ENCODE data around the gene ZCCHC24. TPM values are rescaled to one million over a fixed set of nuclear protein-coding genes. Genes with fewer than 3 reads are reported as not detected.

ZCCHC24 gene
- total and polyA plus RNA-seq, 4 donors, result 7.8 to 23.9 (median 14.8) TPM

DNA sequence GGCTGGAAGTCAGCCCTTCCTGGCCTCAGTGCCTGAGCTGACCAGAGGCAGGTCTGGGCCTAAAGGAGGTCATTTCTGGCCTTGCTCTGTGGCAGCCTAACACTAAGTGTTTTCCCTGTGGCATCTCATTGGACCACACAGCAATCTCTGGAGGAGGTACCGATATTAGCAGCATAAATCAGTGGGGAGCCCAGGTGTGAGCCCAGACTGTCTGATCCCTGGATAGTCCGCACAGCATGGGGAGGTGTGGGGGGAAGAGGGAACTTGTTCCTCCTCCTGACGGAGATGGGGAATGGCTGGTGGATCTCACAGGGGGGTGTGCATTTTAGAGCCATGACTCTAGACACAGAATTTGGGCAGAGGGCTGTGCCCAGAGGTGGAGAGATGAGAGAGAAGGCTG, 109.1 kb downstream of the ZCCHC24 start:
- H3K9ac ChIP-seq (ENCODE audit: low read depth in 1 of 2, low read length in 2 of 2), result no peak overlapping the region

GRCh38 chr10:79335470-79336235, 109.8 kb downstream of the ZCCHC24 start:
- H3K9ac ChIP-seq (ENCODE audit: low read depth in 1 of 2, low read length in 2 of 2), result no peak overlapping the region
- WGBS, result 38% methylated on average over 13 of the region's 13 CpGs
- TF ChIP-seq ATF3 (IDR thresholded peaks at IDR 0.05) (no peak), TAF1 (conservative IDR thresholded peaks at IDR 0.05) (no peak), NR2F2 (IDR thresholded peaks at IDR 0.05) (peak; percentile 94), MAX (IDR thresholded peaks at IDR 0.05) (no peak), RXRA (IDR thresholded peaks at IDR 0.05) (peak; percentile 98 to 99), FOXA1 (IDR thresholded peaks at IDR 0.05) (peak; percentile 52), SP1 (IDR thresholded peaks at IDR 0.05) (peak; percentile 85), YY1 (IDR thresholded peaks at IDR 0.05) (no peak), CTCF (IDR thresholded peaks at IDR 0.05; ENCODE audit: low read depth, low read length, missing input control) (no peak), HNF4G (IDR thresholded peaks at IDR 0.05) (no peak), JUND (IDR thresholded peaks at IDR 0.05) (peak in 1 of 2 donors; percentile 77), EGR1 (IDR thresholded peaks at IDR 0.05; ENCODE audit: low read depth in 2 of 2) (peak in 1 of 2 donors; percentile 25), RAD21 (IDR thresholded peaks at IDR 0.05) (no peak), HNF4A (conservative IDR thresholded peaks at IDR 0.05) (peak; percentile 81 to 87), FOXA2 (IDR thresholded peaks at IDR 0.05) (peak; percentile 75), GABPA (IDR thresholded peaks at IDR 0.05 in 1 of 2, conservative IDR thresholded peaks at IDR 0.05 in 1 of 2) (peak in 1 of 2 donors; percentile 31)
- TF ChIP-seq, protein P1, sequence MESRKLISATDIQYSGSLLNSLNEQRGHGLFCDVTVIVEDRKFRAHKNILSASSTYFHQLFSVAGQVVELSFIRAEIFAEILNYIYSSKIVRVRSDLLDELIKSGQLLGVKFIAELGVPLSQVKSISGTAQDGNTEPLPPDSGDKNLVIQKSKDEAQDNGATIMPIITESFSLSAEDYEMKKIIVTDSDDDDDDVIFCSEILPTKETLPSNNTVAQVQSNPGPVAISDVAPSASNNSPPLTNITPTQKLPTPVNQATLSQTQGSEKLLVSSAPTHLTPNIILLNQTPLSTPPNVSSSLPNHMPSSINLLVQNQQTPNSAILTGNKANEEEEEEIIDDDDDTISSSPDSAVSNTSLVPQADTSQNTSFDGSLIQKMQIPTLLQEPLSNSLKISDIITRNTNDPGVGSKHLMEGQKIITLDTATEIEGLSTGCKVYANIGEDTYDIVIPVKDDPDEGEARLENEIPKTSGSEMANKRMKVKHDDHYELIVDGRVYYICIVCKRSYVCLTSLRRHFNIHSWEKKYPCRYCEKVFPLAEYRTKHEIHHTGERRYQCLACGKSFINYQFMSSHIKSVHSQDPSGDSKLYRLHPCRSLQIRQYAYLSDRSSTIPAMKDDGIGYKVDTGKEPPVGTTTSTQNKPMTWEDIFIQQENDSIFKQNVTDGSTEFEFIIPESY (IDR thresholded peaks at IDR 0.05), result no peak
- TF ChIP-seq, protein P2, sequence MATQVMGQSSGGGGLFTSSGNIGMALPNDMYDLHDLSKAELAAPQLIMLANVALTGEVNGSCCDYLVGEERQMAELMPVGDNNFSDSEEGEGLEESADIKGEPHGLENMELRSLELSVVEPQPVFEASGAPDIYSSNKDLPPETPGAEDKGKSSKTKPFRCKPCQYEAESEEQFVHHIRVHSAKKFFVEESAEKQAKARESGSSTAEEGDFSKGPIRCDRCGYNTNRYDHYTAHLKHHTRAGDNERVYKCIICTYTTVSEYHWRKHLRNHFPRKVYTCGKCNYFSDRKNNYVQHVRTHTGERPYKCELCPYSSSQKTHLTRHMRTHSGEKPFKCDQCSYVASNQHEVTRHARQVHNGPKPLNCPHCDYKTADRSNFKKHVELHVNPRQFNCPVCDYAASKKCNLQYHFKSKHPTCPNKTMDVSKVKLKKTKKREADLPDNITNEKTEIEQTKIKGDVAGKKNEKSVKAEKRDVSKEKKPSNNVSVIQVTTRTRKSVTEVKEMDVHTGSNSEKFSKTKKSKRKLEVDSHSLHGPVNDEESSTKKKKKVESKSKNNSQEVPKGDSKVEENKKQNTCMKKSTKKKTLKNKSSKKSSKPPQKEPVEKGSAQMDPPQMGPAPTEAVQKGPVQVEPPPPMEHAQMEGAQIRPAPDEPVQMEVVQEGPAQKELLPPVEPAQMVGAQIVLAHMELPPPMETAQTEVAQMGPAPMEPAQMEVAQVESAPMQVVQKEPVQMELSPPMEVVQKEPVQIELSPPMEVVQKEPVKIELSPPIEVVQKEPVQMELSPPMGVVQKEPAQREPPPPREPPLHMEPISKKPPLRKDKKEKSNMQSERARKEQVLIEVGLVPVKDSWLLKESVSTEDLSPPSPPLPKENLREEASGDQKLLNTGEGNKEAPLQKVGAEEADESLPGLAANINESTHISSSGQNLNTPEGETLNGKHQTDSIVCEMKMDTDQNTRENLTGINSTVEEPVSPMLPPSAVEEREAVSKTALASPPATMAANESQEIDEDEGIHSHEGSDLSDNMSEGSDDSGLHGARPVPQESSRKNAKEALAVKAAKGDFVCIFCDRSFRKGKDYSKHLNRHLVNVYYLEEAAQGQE (IDR thresholded peaks at IDR 0.05), result peak; percentile 69

More for the DNA sequence above, 109.1 kb downstream of the ZCCHC24 start:
- DNase-seq (ENCODE audit: low spot score), result no peak
- WGBS, result 98% methylated on average over 3 of the region's 3 CpGs
- Histone ChIP-seq H3K4me1 (ENCODE audit: control insufficient read depth in 4 of 4, insufficient read depth in 4 of 4, low read length in 3 of 4) (peaks cover 10 to 49% (median 40%) of the 10 kb centered on the region in 4 donors), H3K27ac (ENCODE audit: low read depth in 1 of 2, low read length in 2 of 2) (peak overlapping the region; percentile 9 to 59), H3K4me3 (ENCODE audit: low read depth in 1 of 3, low read length in 3 of 3) (no peak overlapping the region), H3K9me3 (ENCODE audit: control insufficient read depth in 4 of 4, low read length in 3 of 4) (no peaks in the 10 kb centered on the region), H3K36me3 (ENCODE audit: control insufficient read depth in 4 of 4, insufficient read depth in 3 of 4, low read depth in 1 of 4, low read length in 3 of 4) (no peaks in the 10 kb centered on the region), H3K27me3 (ENCODE audit: control insufficient read depth in 4 of 4, insufficient read depth in 4 of 4, low read length in 3 of 4) (no peaks in the 10 kb centered on the region)
- TF ChIP-seq GABPA (IDR thresholded peaks at IDR 0.05 in 1 of 2, conservative IDR thresholded peaks at IDR 0.05 in 1 of 2) (no peak), ATF3 (IDR thresholded peaks at IDR 0.05) (no peak), RAD21 (IDR thresholded peaks at IDR 0.05) (no peak), FOXA2 (IDR thresholded peaks at IDR 0.05) (no peak), MAX (IDR thresholded peaks at IDR 0.05) (no peak), JUND (IDR thresholded peaks at IDR 0.05) (no peak), HNF4A (conservative IDR thresholded peaks at IDR 0.05) (no peak)

More at GRCh38 chr10:79335470-79336235, 109.8 kb downstream of the ZCCHC24 start:
- DNase-seq (ENCODE audit: low spot score), result peak; percentile 53
- Histone ChIP-seq H3K4me3 (ENCODE audit: low read depth in 1 of 3, low read length in 3 of 3) (no peak overlapping the region), H3K36me3 (ENCODE audit: control insufficient read depth in 4 of 4, insufficient read depth in 3 of 4, low read depth in 1 of 4, low read length in 3 of 4) (no peaks in the 10 kb centered on the region), H3K4me1 (ENCODE audit: control insufficient read depth in 4 of 4, insufficient read depth in 4 of 4, low read length in 3 of 4) (peaks cover 10 to 43% (median 35%) of the 10 kb centered on the region in 4 donors), H3K27me3 (ENCODE audit: control insufficient read depth in 4 of 4, insufficient read depth in 4 of 4, low read length in 3 of 4) (no peaks in the 10 kb centered on the region), H3K27ac (ENCODE audit: low read depth in 1 of 2, low read length in 2 of 2) (peak overlapping the region; percentile 70 to 77), H3K9me3 (ENCODE audit: control insufficient read depth in 4 of 4, low read length in 3 of 4) (no peaks in the 10 kb centered on the region)

Measured in liver (tissue), 9 donors.